GF-D8 (cell line): ENCODE measurements around the gene DOK4.

Source experiments
- DNase-seq: peaks from one replicate; lab custom pipeline; 2025; lab: John Stamatoyannopoulos, UW

Gene DOK4

GRCh38 chr16:57485916-57486857 lies at the start of gene DOK4:
DOK4 (minus strand) TSS chr16:57486493; CDS start chr16:57479507, 6,986 bp downstream.
- no peak for DNase-seq

GRCh38 chr16:57535680-57536305 lies 49.5 kb upstream of the DOK4 start:
- peak; percentile 65 for DNase-seq

GRCh38 chr16:57534881-57535658 lies 48.8 kb upstream of the DOK4 start:
- DNase-seq = no peak

GRCh38 chr16:57534337-57534880 lies 48.1 kb upstream of the DOK4 start:
- no peak for DNase-seq

- no peak for DNase-seq
Observed at GRCh38 chr16:57533431-57534336, 47.4 kb upstream of the DOK4 start.

GRCh38 chr16:57532266-57532625 lies 46.0 kb upstream of the DOK4 start:
- no peak for DNase-seq

GRCh38 chr16:57531635-57532265 lies 45.5 kb upstream of the DOK4 start:
- DNase-seq = no peak

- no peak for DNase-seq
Observed at GRCh38 chr16:57531253-57531575, 44.9 kb upstream of the DOK4 start.

- no peak for DNase-seq
Observed at GRCh38 chr16:57530522-57531252, 44.4 kb upstream of the DOK4 start.

GRCh38 chr16:57530104-57530521 lies 43.8 kb upstream of the DOK4 start:
- no peak for DNase-seq

- no peak for DNase-seq
Observed at GRCh38 chr16:57529391-57530103, 43.3 kb upstream of the DOK4 start.

GRCh38 chr16:57528499-57529390 lies 42.5 kb upstream of the DOK4 start:
- no peak for DNase-seq

- DNase-seq = no peak
Observed at GRCh38 chr16:57527610-57528360, 41.5 kb upstream of the DOK4 start.

- DNase-seq = no peak
Observed at GRCh38 chr16:57527027-57527426, 40.7 kb upstream of the DOK4 start.

GRCh38 chr16:57526498-57526897 lies 40.2 kb upstream of the DOK4 start:
- DNase-seq = no peak

GRCh38 chr16:57525761-57526160 lies 39.5 kb upstream of the DOK4 start:
- no peak for DNase-seq

- DNase-seq = no peak
Observed at GRCh38 chr16:57522960-57523359, 36.7 kb upstream of the DOK4 start.
